Gastrocnemius medialis (tissue), 4 donors: Measurements from ENCODE around the gene RNF125. TPM values are rescaled to one million over a fixed set of nuclear protein-coding genes. Genes with fewer than 3 reads are reported as not detected.
A peak's percentile ranks its signal among the peaks of the same experiment; 100 is the strongest.

ENCODE experiments used
- ATAC-seq, 2 donors: fragments of 150-250 bp; one replicate each; pipeline ENCODE4 v1.9.1; 2016
- DNase-seq, 2 donors: peaks; one replicate each; pipeline ENCODE4 v3.0.0-alpha.2; 2019
- H3K27ac ChIP-seq, 4 donors: fragments of 200-600 bp; sonication (generic); 1 replicate in 1 of 4; 2 replicates in 3 of 4; pipeline ENCODE4 v1.5.1; 2016 to 2018; ENCODE audit warnings: mild to moderate bottlenecking in 2 of 4, moderate library complexity in 1 of 4
- H3K27me3 ChIP-seq, 3 donors: fragments of 200-600 bp; sonication (generic) in 2 of 3; 1 replicate in 1 of 3; 2 replicates in 2 of 3; pipeline versions ENCODE4 v1.5.1 to v1.6.0; 2016 to 2019; ENCODE audit warnings: mild to moderate bottlenecking in 1 of 3, moderate library complexity in 1 of 3
- H3K36me3 ChIP-seq, 2 donors: fragments of 200-600 bp; sonication (generic) in 1 of 2; one replicate each; pipeline ENCODE4 v1.5.1; 2017 to 2018
- H3K4me1 ChIP-seq, 2 donors: fragments of 200-600 bp; sonication (generic) in 1 of 2; one replicate each; pipeline ENCODE4 v1.5.1; 2016 to 2017; ENCODE audit warnings: mild to moderate bottlenecking in 2 of 2
- H3K4me3 ChIP-seq, 4 donors: fragments of 200-600 bp; sonication (generic) in 3 of 4; 1 replicate in 1 of 4; 2 replicates in 3 of 4; pipeline ENCODE4 v1.5.1; 2016 to 2019; ENCODE audit warnings: mild to moderate bottlenecking in 2 of 4
- H3K9me3 ChIP-seq, 3 donors: fragments of 200-600 bp; sonication (generic) in 2 of 3; 1 replicate in 1 of 3; 2 replicates in 2 of 3; pipeline ENCODE4 v1.5.1; 2016 to 2019
- CTCF ChIP-seq, 5 experiments: fragments of 450-650 bp in 3 of 5; fragments of 200-600 bp in 2 of 5; sonication (generic) in 2 of 5; IDR thresholded peaks in 4 of 5; conservative IDR thresholded peaks in 1 of 5; 1 replicate in 4 of 5; 2 replicates in 1 of 5; pipeline ENCODE4 v1.5.1; 2016 to 2019; ENCODE audit warnings: antibody characterized with exemption in 5 of 5, mild to moderate bottlenecking in 3 of 5, moderate library complexity in 3 of 5
- POLR2A ChIP-seq, 2 donors: fragments of 450-650 bp; IDR thresholded peaks; one replicate each; pipeline ENCODE4 v1.6.1; 2017; ENCODE audit warnings: antibody characterized with exemption in 2 of 2, mild to moderate bottlenecking in 2 of 2, moderate library complexity in 2 of 2
- in situ Hi-C, 4 donors: fragments of 200-750 bp; cut with MboI; loops; one replicate each; pipeline versions ENCODE4 v1.15.0 to v1.8.0; 2017; ENCODE audit warnings: low sequenced_read_pairs in 4 of 4
- intact Hi-C: fragments of 100-400 bp; cut with DNase I; formaldehyde crosslinking; loops from one replicate; pipeline ENCODE4 v1.15.1; 2023; ENCODE audit warnings: low total_unique reads
- total RNA-seq, 4 donors: library from RNA; depleted of rRNA; stranded (reverse); fragments of >200 nt; gene quantifications; one replicate each; pipeline versions ENCODE4 v1.1.0 to v1.2.3, GENCODE V29; 2016

RNF125 gene
- total RNA-seq, 4 donors from 2014 or later = 0.85 to 6.4 (median 3.1) TPM

GRCh38 chr18:32093523-32093922 lies 74.9 kb downstream of the RNF125 start:
- Histone ChIP-seq H3K4me3 (peak overlapping the region; percentile 85 to 97 (median 92)), H3K27ac (peak overlapping the region; percentile 98 to 100 (median 100)), H3K27me3 (no peaks in the 10 kb centered on the region), H3K9me3 (no peaks in the 10 kb centered on the region), H3K36me3 (no peaks in the 10 kb centered on the region), H3K4me1 (peaks cover 40 to 43% of the 10 kb centered on the region in 2 donors)
- in situ Hi-C loops = loop anchor here in 2 of 4 donors (10.0 to 25.0 kb wide), 2 partner anchors 149 to 156 kb away; partner anchors contain the start of gene TRAPPC8 (in 2 of the 2)
- DNase-seq = no peak
- no peak for ATAC-seq
- no peak for TF ChIP-seq CTCF (IDR thresholded peaks at IDR 0.05 in 4 of 5, conservative IDR thresholded peaks at IDR 0.05 in 1 of 5)
- no peak for TF ChIP-seq POLR2A (IDR thresholded peaks at IDR 0.05)
- intact Hi-C loops = loop anchor here (5.0 to 10.0 kb wide), 2 partner anchors 211 to 374 kb away; no protein-coding TSS in a partner anchor

GRCh38 chr18:32095192-32095899 lies 76.7 kb downstream of the RNF125 start:
- Histone ChIP-seq H3K27ac (no peak overlapping the region), H3K9me3 (no peaks in the 10 kb centered on the region), H3K4me1 (peaks cover 50 to 54% of the 10 kb centered on the region in 2 donors), H3K27me3 (no peaks in the 10 kb centered on the region), H3K4me3 (no peak overlapping the region), H3K36me3 (no peaks in the 10 kb centered on the region)
- intact Hi-C loops (loop anchor here (10.0 kb wide), 1 partner anchor 209 kb away; no protein-coding TSS in a partner anchor), in situ Hi-C loops (loop anchor here in 2 of 4 donors (10.0 to 25.0 kb wide), 2 partner anchors 151 to 158 kb away; partner anchors contain the start of gene TRAPPC8 (in 2 of the 2))
- ATAC-seq (no peak), DNase-seq (no peak)
- TF ChIP-seq POLR2A (IDR thresholded peaks at IDR 0.05) = no peak
- TF ChIP-seq CTCF (IDR thresholded peaks at IDR 0.05 in 4 of 5, conservative IDR thresholded peaks at IDR 0.05 in 1 of 5) = no peak

GRCh38 chr18:32095900-32096229 lies 77.2 kb downstream of the RNF125 start:
- no peaks in the 10 kb centered on the region for H3K27me3 ChIP-seq
- ATAC-seq = no peak
- no peak overlapping the region for H3K4me3 ChIP-seq
- in situ Hi-C loops = loop anchor here in 2 of 4 donors (10.0 to 25.0 kb wide), 2 partner anchors 151 to 159 kb away; partner anchors contain the start of gene TRAPPC8 (in 2 of the 2)
- H3K36me3 ChIP-seq = no peaks in the 10 kb centered on the region
- peaks cover 50 to 54% of the 10 kb centered on the region in 2 donors for H3K4me1 ChIP-seq
- H3K27ac ChIP-seq = no peak overlapping the region
- no peaks in the 10 kb centered on the region for H3K9me3 ChIP-seq
- TF ChIP-seq CTCF (IDR thresholded peaks at IDR 0.05 in 4 of 5, conservative IDR thresholded peaks at IDR 0.05 in 1 of 5) (no peak), POLR2A (IDR thresholded peaks at IDR 0.05) (no peak)
- DNase-seq = no peak
- intact Hi-C loops = loop anchor here (10.0 kb wide), 1 partner anchor 209 kb away; no protein-coding TSS in a partner anchor

GRCh38 chr18:32096946-32097345 lies 78.3 kb downstream of the RNF125 start:
- no peak for ATAC-seq
- Histone ChIP-seq H3K4me1 (peaks cover 44 to 48% of the 10 kb centered on the region in 2 donors), H3K9me3 (no peaks in the 10 kb centered on the region), H3K27me3 (no peaks in the 10 kb centered on the region), H3K4me3 (no peak overlapping the region), H3K27ac (no peak overlapping the region), H3K36me3 (no peaks in the 10 kb centered on the region)
- no peak for DNase-seq
- intact Hi-C loops = loop anchor here (10.0 kb wide), 1 partner anchor 208 kb away; no protein-coding TSS in a partner anchor
- in situ Hi-C loops = loop anchor here in 2 of 4 donors (10.0 to 25.0 kb wide), 2 partner anchors 152 to 160 kb away; partner anchors contain the start of gene TRAPPC8 (in 2 of the 2)
- TF ChIP-seq CTCF (IDR thresholded peaks at IDR 0.05 in 4 of 5, conservative IDR thresholded peaks at IDR 0.05 in 1 of 5) (no peak), POLR2A (IDR thresholded peaks at IDR 0.05) (no peak)
